Esophagus muscularis mucosa (tissue), 4 donors: Measurements from ENCODE around the gene PLD3.

ENCODE experiments used
- EP300 ChIP-seq: sonication (generic); formaldehyde crosslinking; IDR thresholded peaks from one replicate; pipeline ENCODE4 v1.6.1; 2017; ENCODE audit warnings: antibody characterized with exemption
- POLR2A ChIP-seq: fragments of 450-650 bp; IDR thresholded peaks from one replicate; pipeline ENCODE4 v1.6.1; 2017; ENCODE audit warnings: antibody characterized with exemption, moderate library complexity, mild to moderate bottlenecking, low read depth
- TF ChIP-seq, protein P1 (sequence below), 3 experiments: fragments of 200-600 bp in 2 of 3; fragments of 450-650 bp in 1 of 3; sonication (generic) in 2 of 3; IDR thresholded peaks; one replicate each; pipeline ENCODE4 v1.5.1; 2017 to 2019; ENCODE audit warnings: antibody characterized with exemption in 3 of 3, mild to moderate bottlenecking in 2 of 3, moderate library complexity in 1 of 3

DNA sequence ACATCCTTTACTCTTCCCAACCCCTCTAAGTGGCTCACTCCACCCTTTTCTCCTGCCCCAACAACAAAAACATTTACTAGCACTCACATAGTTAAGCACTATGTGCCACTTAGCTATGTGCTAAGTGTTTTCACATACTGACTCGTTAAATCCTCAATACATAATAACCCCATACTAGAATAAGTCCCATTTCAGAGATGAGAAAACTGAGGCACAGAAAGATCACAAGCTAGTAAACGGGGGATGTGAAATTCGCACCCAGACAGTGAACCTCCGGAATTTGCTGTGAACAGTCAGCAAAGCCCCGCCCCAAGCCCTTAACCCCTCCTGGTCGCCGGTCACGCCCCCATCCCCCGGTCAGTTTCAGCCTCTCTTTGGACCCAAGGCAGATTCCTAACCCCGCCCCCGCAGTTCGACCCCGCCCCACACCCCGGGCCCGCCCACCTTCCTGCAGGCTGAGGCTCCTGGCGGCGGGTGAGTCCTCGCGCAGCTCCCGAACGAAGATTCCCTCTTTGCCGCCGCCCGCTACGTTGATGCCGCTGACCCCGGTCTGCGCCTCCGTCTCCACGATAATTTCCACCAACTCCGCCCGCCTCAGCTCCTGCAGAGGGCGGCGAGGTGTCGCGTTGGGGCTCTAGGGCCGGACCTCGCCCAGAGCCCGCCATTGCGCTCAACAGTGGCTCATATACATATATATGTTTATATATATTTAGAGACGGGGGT, 54.9 kb downstream of the PLD3 start:
- no peak for TF ChIP-seq POLR2A
- TF ChIP-seq EP300, result no peak
- TF ChIP-seq, protein P1, sequence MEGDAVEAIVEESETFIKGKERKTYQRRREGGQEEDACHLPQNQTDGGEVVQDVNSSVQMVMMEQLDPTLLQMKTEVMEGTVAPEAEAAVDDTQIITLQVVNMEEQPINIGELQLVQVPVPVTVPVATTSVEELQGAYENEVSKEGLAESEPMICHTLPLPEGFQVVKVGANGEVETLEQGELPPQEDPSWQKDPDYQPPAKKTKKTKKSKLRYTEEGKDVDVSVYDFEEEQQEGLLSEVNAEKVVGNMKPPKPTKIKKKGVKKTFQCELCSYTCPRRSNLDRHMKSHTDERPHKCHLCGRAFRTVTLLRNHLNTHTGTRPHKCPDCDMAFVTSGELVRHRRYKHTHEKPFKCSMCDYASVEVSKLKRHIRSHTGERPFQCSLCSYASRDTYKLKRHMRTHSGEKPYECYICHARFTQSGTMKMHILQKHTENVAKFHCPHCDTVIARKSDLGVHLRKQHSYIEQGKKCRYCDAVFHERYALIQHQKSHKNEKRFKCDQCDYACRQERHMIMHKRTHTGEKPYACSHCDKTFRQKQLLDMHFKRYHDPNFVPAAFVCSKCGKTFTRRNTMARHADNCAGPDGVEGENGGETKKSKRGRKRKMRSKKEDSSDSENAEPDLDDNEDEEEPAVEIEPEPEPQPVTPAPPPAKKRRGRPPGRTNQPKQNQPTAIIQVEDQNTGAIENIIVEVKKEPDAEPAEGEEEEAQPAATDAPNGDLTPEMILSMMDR (IDR thresholded peaks at IDR 0.05), result peak in 1 of 3 experiments; percentile 4
